Body of pancreas (tissue), 4 donors: ENCODE results near the gene GID8.

Source experiments
- POLR2A ChIP-seq, 3 donors: fragments of 450-650 bp; IDR thresholded peaks; one replicate each; pipeline ENCODE4 v1.6.1; 2016; ENCODE audit warnings: antibody characterized with exemption in 3 of 3, mild to moderate bottlenecking in 2 of 3
- TF ChIP-seq, protein P1 (sequence below), 7 experiments: fragments of 450-650 bp in 4 of 7; fragments of 200-600 bp in 3 of 7; sonication (generic) in 3 of 7; IDR thresholded peaks; one replicate each; pipeline ENCODE4 v1.5.1; 2016 to 2019; ENCODE audit warnings: antibody characterized with exemption in 7 of 7

DNA sequence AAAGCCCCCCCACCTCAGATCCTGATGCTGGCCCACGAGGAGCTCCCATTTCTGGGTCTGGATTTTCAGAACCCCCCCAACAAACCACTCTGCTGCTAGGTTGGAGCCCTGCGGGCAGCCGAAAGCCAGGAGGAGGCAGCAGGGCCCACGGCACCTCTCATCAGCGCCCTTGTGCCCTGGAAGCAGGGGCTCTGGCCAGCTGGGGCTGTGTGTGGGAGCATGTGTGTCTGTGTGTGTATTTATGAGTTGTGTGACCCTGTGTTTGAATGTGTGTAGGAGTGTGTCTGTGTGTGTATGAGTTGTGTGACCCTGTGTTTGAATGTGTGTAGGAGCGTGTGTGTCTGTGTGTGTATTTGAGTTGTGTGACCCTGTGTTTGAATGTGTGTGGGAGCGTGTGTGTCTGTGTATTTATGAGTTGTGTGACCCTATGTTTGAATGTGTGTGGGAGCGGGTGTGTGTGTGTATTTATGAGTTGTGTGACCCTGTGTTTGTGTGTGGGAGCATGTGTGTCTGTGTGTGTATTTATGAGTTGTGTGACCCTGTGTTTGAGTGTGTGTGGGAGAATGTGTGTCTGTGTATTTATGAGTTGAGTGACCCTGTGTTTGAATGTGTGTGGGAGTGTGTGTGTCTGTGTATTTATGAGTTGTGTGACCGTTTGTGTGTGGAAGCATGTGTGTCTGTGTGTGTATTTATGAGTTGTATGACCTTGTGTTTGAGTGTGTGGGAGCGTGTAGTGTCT, 33.4 kb downstream of the GID8 start:
- TF ChIP-seq, protein P1, sequence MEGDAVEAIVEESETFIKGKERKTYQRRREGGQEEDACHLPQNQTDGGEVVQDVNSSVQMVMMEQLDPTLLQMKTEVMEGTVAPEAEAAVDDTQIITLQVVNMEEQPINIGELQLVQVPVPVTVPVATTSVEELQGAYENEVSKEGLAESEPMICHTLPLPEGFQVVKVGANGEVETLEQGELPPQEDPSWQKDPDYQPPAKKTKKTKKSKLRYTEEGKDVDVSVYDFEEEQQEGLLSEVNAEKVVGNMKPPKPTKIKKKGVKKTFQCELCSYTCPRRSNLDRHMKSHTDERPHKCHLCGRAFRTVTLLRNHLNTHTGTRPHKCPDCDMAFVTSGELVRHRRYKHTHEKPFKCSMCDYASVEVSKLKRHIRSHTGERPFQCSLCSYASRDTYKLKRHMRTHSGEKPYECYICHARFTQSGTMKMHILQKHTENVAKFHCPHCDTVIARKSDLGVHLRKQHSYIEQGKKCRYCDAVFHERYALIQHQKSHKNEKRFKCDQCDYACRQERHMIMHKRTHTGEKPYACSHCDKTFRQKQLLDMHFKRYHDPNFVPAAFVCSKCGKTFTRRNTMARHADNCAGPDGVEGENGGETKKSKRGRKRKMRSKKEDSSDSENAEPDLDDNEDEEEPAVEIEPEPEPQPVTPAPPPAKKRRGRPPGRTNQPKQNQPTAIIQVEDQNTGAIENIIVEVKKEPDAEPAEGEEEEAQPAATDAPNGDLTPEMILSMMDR (IDR thresholded peaks at IDR 0.05), result no peak
- no peak for TF ChIP-seq POLR2A (IDR thresholded peaks at IDR 0.05)
